Stimulated activated CD8-positive, alpha-beta memory T cell treated with anti-CD3 and anti-CD28 coated beads, Interleukin-7, amount 100 ng/mL, for 48 hours (primary cell): ENCODE results near the gene MAST4.
"Not testable (repeated sequence)": the region's sequence is repeated elsewhere in the genome, so short reads cannot be mapped to it uniquely, and the experiment has no call there.

Source experiments
- DNase-seq, 2 donors: peaks; one replicate each; pipeline ENCODE4 v3.0.0-alpha.2; 2020; ENCODE audit warnings: low read depth in 1 of 2; ENCODE audit errors: extremely low read depth in 1 of 2

MAST4 gene

DNA sequence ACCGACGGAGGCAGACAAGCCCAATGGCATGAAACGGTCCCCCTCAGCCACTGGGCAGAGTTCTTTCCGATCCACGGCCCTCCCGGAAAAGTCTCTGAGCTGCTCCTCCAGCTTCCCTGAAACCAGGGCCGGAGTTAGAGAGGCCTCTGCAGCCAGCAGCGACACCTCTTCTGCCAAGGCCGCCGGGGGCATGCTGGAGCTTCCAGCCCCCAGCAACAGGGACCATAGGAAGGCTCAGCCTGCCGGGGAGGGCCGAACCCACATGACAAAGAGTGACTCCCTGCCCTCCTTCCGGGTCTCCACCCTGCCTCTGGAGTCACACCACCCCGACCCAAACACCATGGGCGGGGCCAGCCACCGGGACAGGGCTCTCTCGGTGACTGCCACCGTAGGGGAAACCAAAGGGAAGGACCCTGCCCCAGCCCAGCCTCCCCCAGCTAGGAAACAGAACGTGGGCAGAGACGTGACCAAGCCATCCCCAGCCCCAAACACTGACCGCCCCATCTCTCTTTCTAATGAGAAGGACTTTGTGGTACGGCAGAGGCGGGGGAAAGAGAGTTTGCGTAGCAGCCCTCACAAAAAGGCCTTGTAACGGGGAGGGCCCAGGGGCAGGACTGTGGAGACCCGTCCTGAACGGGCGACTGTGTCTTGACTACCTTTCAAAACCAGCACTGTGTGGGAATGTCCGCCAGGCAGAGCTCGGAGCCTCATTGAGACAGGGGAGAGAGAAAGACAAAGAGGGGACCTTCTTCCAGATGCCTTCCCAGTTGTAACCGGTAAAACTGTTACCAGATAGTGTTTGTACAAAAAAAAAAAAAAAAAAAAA is 570.5 kb downstream of the MAST4 start:
- DNase-seq: peak; percentile 39 to 73

DNA sequence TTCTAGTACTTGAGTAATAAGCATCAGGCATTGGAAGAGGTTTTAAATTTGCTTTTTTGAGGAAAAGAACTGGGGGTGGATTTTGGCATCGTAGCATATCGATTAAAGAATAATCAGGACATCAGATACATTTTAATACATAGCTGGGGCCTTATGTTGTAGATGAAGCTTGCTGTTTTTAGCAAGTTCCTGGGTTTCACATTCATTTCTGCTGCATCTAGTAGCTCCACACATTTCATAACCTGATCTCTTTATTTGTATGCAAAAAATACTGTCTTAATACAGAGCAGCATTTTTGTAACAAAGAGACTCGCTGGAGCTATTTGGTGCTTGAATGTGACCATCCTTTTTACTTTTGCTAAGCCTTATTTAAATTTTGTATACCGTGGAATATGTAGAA is 571.9 kb downstream of the MAST4 start:
- no peak for DNase-seq

DNA sequence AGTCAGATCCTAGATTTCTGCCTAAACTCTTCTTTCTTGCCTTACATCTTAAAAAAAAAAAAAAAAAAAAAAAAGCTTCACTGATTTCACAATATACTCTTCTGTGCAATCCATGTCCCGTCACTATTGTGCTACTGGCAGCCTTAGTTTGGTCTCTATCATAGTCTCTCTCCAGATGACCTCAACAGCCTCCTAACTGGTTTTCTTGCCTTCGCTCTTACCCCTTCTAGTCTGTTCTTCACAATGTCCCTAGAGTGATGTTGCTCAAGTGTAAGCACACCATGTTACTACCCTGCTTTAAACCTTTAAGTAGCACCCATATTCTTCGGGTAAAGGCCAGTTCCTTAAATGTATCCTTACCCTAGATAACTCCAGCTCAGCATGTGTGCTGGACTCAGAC is 574.6 kb downstream of the MAST4 start:
- no peak for DNase-seq

DNA sequence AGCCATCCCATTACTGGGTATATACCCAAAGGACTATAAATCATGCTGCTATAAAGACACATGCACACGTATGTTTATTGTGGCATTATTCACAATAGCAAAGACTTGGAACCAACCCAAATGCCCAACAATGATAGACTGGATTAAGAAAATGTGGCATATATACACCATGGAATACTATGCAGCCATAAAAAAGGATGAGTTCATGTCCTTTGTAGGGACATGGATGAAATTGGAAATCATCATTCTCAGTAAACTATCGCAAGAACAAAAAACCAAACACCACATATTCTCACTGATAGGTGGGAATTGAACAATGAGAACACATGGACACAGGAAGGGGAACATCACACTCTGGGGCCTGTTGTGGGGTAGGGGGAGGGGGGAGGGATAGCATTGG is 577.2 kb downstream of the MAST4 start:
- not testable (repeated sequence) for DNase-seq

DNA sequence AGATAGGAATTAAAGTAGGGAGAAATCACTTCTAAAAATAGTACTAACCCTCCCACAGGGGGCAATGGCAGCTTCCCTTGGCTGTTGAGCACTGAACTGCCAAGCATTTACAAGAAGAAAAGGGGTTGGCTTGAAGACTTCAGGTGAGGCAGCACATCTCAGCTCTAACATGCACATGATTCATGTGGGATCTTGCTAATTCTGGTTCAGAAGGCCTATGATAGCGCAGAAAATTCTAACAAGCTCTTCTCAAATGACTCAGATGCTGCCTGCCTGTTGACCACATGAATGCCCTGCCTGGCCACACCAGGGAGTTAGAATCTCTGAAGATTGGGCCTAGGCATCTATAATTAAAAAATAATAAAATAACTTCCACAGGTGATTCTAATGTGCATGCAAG is 577.8 kb downstream of the MAST4 start:
- DNase-seq: no peak

DNA sequence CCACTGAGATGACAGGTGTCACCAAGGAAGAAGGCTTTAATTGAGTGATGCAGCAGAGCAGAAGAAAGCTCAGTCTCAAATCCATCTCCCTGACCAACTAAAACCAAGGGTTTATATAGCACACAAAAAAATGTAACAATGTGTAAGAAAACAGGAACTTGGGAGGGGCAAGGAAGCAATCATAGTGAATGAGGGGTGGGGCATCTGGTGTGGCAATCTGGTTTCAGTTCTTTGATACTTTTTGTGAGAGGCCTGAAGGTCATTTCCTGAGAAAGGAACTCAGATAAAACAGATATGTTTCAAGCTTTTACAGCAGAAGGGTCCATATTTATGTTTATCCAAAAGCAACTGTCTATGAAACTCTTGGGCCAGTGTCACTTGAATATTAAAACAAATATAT is 580.7 kb downstream of the MAST4 start:
- no peak for DNase-seq

DNA sequence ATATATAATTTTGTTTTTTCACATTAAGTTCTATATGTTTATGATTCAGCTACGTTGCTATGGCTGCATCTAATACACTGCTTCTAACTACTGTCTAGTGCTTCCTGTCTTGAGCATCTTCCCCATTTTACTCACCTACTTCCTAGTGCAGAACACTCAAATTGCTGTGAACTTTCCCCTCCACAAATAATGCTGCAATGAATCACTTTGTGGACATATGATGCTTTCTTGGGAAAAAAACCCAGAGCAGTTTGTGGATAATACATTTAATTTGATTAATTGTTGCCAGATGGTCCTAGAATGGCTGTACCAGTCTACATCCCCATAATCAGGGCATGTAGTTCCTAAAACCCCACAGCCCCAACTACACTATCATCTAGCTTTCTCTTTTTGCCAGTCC is 581.9 kb downstream of the MAST4 start:
- DNase-seq: no peak

DNA sequence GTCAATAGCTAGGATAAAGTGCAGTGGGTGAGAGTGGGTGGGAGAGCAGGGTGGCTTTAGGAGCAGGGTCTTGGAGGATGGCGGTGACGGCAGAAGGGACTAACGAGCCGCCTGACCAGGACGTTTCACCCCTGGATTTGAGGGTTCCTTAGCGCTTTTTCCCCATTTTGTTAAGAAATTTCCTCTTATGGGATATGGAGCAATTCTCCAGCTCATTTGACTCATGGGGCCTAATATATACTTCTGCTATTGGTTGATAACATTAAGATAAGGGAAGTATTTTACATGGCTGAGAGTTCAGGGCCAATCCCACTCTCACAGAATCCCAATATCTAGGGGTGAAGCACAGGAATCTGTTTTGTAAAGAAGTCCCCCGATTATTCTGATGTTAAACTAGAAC is 582.8 kb downstream of the MAST4 start:
- no peak for DNase-seq

DNA sequence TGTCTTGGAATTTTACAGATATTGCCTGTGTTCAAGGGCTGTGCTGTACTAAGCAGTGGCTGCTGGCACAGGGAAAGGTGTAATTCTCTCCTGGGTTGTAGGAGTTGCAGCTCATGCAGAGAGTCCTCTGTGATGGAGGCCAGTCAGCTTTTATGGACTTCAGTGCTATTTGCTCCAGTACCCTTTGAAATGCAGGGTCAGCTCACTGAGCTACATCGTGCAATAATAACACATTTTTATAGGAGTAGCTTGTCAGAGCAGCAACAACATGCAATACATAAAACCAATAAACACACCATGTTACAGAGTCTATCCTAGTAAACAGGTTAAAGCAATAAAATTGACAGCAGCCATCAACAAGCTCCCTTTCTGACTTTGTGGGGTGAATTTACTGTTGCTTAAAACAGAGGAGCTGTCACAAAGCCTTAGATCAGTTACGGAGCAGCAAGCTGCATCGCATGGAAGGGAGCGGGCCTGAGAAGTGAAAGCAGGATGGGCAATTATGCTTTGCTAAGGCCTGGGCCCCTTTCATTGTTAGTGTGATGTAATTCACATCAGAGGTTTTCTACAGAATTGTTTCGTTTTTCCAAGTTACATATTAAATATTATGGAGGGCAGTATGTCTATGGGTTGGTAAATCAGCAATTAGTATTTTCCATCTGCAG is 583.6 kb downstream of the MAST4 start:
- no peak for DNase-seq

DNA sequence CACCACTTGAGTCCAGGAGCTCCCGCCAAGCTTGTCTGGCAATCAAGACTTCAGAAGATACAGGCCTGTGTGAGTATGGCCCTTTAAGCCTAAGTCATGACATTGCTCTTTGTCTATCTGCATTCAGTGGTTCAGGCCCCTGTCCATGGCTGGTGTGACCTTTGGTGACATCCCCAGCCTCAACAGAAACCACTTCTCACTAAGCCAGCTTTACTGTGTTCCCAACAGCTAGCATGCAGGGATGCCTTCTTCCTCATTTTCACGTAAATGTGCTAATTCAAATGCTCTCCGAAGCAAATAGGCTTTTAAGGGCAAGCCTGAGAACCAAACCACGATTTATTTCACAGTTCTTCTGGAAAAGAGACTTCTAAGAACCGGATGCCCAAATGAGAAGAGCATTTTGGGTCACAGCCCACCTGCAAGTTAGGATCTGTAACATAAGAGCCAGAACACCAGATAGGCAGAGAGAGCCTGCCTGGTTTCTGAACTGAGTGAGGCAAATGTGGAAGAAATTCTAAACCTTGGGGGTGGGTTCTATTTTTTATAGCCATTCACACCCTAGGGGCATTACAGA is 585.5 kb downstream of the MAST4 start:
- DNase-seq: no peak

DNA sequence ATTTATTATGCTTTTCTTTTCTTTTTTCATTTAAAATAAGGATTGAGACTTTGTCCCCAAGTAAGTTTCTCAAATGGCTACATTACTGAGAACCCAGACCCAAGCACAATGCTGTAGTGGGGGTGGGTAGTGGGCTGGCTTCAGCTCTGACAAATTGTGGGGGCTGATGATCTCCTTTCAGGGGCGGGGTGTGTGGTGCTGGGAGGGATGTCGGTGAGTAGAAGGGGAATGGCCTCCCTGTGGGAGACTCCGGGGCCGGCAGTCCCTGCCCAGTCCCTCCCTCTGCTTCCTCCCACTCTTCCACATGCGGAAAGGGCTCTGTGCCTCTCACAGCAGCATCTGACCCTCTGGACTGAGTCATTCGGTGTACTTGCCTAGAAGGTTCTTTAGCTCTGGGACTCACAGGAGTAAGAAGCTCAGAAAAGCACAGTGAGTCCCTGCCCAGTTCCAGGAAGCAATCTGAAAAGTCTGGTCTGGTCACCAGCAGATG is 586.2 kb downstream of the MAST4 start:
- no peak for DNase-seq

DNA sequence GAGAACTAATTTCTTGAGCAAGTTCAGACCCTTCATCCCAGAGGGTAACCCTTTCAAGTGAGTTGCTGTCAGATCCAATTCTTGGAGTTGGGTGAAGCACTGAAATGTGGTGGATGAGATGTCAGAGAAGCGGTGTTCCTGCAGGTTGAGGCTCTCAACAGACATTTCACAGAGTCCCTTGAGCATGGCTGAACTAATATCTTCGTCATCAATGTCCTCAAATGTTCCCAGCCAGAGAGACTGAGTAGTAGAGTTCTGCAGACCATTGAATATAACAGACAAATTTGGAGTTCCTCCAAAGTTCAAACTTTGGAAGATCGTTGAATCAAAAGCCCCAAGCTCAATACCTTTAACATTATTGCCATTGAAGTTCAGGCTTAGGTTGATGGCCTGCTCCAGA is 587.7 kb downstream of the MAST4 start:
- DNase-seq: no peak

DNA sequence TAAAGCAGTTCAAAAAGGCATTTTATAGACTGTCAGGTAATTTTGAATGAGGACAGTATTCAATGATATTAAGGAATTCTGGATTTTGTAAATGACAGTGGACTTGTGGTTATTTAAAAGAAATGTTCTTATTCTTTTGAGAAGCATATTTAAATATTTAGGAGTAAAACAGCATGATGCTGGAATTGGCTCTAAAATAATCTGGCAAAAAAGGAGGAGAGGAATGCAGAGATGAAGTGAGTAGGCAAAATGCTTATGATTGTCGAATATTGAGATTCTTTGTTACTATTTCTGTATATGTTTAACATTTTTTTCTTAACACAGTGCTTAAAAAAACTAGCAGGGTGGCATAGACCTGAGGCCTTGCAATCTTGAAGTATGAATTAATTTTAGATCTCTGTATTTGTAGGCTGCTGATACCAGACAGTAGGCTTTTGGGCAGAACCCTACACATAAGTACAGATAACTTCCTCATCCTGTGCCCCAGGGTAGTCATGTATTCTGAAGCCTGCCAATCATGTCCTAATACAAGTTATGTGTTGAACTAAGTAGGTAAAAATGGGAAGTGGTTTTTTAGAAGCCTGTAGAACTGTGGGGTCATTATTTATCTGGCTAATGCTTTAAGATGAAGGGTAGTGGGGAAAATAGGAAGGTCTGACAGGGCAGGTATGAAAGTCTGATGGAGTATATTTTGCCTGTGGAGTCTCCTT is 591.0 kb downstream of the MAST4 start:
- no peak for DNase-seq

DNA sequence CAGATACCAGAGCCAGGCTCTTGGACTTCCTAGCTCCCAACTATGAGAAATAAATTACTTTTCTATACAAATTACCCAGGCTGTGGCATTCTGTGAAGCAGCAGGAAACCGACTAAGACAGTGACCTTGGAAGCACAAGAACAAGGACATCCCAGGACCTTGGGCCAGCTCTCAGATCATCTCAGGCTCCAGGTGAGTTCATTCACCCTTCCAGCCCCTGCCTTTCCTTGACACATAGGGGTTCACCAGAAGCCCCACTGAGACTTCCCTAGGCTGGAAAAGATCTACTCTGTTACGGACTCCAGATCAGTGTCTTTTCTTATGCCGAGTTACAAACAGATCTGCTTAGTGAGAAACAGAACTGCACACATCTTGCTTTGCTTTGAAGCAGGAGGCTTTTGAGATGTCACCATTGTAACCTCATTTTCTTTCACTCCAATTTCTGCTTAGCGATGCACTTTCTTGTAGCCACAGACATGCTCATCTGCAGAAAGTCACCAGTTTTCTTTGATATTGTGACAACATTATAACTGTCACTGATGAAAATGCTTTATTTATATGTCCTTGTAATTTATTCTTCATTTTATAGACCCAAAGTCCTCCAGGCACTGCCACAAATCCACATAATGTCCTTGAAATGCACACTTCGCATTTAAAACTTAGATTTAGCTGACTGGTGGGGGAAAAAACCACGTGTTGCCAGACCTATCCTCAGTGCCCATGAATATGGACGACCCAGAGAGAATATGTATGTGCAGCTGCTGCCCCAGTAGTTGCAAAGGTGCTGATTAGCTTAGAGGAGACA is 592.3 kb downstream of the MAST4 start:
- no peak for DNase-seq

DNA sequence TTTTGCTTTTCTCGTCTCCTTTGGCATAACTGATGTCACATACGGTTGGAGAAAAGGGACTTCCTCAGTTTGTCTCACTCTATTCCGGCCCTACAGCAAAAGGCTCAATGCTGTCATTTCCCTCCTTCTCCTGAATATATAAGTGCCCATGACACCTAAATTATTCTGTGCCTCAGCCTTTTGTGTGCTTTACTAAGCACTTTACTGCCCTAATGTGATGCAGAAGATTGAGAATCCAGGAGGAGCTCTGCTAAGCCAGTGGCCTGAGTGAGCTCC is 592.8 kb downstream of the MAST4 start:
- no peak for DNase-seq

DNA sequence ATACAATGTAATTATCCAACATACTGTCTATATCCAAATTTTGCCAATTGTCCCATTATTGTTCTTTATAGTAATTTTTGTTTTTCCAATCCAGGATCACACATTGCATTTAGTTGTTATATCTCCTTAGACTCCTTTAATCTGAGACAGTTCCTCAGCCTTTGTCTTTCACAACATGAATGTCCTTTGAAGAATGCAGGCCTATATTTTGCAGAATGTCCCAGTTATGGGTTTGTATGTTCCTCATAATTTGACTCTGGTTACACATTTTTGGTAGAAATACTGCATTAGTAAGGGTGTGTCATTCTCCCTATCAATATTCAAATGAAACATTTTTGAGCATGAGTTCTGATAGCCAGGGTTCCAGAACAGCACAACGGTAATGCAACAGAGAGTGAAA is 593.7 kb downstream of the MAST4 start:
- DNase-seq: no peak

DNA sequence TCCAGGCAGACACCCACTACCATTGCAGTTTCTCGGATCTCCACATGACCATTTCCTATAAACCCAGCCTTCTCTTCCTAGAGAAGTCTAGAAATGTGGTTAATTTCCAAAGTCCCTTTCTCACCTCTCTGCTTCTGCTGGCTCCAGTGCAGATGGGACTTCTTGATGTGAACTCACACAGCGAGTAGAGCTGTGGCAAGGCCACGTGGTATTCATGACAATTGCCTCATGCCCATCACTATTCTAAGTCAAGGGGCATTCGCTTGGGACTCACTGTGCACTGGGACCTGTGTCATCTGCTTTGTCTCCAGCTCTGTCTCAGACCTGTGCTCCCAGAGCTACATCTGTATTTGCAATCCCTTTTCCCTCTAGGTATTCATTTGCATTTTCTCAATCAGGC is 594.2 kb downstream of the MAST4 start:
- no peak for DNase-seq

DNA sequence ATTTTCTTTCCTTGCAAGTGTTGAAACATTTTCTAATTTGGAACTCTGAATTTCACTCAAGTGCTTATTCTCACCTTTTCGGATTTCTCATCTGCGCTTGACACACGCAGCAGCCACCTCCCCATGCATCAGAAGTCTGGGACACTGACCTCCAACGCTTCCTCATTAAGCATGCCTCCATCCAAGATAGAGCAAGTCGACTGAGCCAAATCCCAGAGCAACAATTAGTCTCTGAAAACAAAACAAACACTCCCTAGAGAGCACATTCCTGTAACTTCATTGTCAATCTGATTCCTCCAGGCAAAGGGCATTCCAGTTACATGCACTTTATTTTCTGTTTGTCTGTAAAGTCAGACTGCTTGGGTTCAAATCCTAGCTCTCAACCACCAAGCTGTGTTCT is 594.7 kb downstream of the MAST4 start:
- no peak for DNase-seq

DNA sequence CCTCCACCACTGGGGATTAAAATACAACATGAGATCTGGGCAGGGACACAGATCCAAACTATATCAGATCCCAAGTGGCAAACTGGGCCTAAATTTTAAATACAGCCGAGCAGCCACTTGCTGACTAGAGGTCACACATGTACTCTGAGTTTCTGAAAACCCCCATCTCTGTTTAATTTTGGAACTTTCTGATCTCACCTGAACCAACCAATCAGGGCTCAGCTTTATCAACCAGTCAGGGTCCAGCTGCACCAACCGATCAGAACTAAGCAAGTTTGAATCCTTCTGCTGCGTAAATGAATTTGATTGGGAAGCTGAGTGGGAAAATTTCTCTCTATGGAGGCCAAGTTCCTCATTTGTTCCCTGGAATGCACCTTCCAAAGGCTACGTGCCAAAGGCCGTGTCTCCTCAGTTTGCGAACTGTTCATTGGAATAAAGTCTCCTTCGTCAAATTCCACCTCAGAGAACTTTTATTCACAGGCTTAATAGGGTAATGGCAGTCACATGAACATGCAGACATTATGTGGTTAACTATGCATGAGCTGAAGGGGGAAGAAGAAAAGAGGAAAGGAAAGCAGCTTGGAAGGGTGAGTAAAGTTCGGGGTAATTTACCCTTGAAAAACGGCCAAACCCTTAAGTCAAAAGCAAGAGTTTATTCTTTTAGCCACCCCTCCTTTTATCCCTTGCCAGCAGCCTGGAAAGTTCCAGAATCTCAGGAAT is 596.7 kb downstream of the MAST4 start:
- DNase-seq: no peak

DNA sequence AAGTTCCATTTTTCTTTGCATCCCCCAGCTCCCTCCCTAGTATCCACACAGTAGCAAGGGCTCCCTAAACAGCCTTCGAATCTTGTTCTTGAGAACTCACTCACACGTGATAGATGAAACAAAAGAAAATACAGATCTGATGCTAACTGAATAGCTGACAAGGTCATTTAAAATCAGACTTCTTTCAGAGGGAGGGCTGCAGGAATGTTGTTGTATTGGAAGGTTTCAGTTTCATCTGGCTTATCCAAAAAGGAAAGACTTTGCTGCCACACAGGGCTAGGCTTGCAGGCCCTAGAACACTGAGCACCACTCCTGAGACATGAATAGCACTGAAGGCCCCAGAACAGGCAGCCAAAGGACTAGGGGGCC is 597.2 kb downstream of the MAST4 start:
- no peak for DNase-seq
